CD14-positive monocyte (primary cell): ENCODE data around the gene SBF2. TPM values are rescaled to one million over a fixed set of nuclear protein-coding genes. Genes with fewer than 3 reads are reported as not detected.

Source experiments
- DNase-seq, 3 donors: peaks; one replicate each; pipeline ENCODE4 v3.0.0-alpha.2; 2011 to 2022
- H2AFZ ChIP-seq: 2 replicates; pipeline ENCODE4 v1.6.0; 2012; ENCODE audit warnings: mild to moderate bottlenecking, low read depth, low read length, inconsistent platforms; ENCODE audit not compliant: insufficient read depth, poor library complexity, severe bottlenecking
- H3K27ac ChIP-seq, 2 donors: 1 replicate in 1 of 2; 2 replicates in 1 of 2; pipeline ENCODE4 v1.5.1; 2012 to 2013; ENCODE audit warnings: low read length in 2 of 2, control low read depth in 1 of 2, inconsistent platforms in 1 of 2, low read depth in 1 of 2, mild to moderate bottlenecking in 1 of 2
- H3K27me3 ChIP-seq, 2 donors: one replicate each; pipeline versions ENCODE4 v1.6.0 to v1.6.1; 2011 to 2013; ENCODE audit warnings: low read length in 2 of 2; ENCODE audit not compliant: control insufficient read depth in 2 of 2, insufficient read depth in 2 of 2
- H3K36me3 ChIP-seq, 2 donors: replicated peaks in 1 of 2; 1 replicate in 1 of 2; 2 replicates in 1 of 2; pipeline versions ENCODE4 v1.5.1 to v1.6.1; 2012 to 2013; ENCODE audit warnings: low read length in 2 of 2, control low read depth in 1 of 2, inconsistent platforms in 1 of 2, mild to moderate bottlenecking in 1 of 2; ENCODE audit not compliant: insufficient read depth in 2 of 2, control insufficient read depth in 1 of 2
- H3K4me1 ChIP-seq, 2 donors: 1 replicate in 1 of 2; 2 replicates in 1 of 2; pipeline versions ENCODE4 v1.5.1 to v1.6.1; 2012 to 2013; ENCODE audit warnings: low read length in 2 of 2, control low read depth in 1 of 2, inconsistent platforms in 1 of 2, mild to moderate bottlenecking in 1 of 2, moderate library complexity in 1 of 2; ENCODE audit not compliant: insufficient read depth in 2 of 2, control insufficient read depth in 1 of 2
- H3K4me2 ChIP-seq: replicated peaks from 2 replicates; pipeline ENCODE3; 2012; ENCODE audit warnings: low read length, moderate library complexity, mild to moderate bottlenecking; ENCODE audit not compliant: poor library complexity, severe bottlenecking; ENCODE audit errors: extremely low read depth
- H3K4me3 ChIP-seq, 3 experiments: fragments of 200-600 bp in 1 of 3; sonication (generic) in 1 of 3; replicated peaks in 1 of 3; 1 replicate in 2 of 3; 2 replicates in 1 of 3; pipeline ENCODE4 v1.5.1; 2011 to 2013; ENCODE audit warnings: low read length in 3 of 3, mild to moderate bottlenecking in 3 of 3, control low read depth in 2 of 3, low read depth in 2 of 3, inconsistent platforms in 1 of 3, moderate library complexity in 1 of 3
- H3K79me2 ChIP-seq: 2 replicates; pipeline ENCODE4 v1.6.0; 2012; ENCODE audit warnings: mild to moderate bottlenecking, control low read depth, inconsistent platforms, low read length, moderate library complexity; ENCODE audit not compliant: insufficient read depth
- H3K9ac ChIP-seq: 2 replicates; pipeline ENCODE4 v1.6.0; 2017; ENCODE audit warnings: low read length, mild to moderate bottlenecking; ENCODE audit not compliant: insufficient read depth, poor library complexity, severe bottlenecking
- H3K9me3 ChIP-seq, 2 donors: replicated peaks in 1 of 2; 1 replicate in 1 of 2; 2 replicates in 1 of 2; pipeline versions ENCODE4 v1.5.1 to v1.6.1; 2012 to 2013; ENCODE audit warnings: low read length in 2 of 2, control low read depth in 1 of 2; ENCODE audit not compliant: control insufficient read depth in 1 of 2, insufficient read depth in 1 of 2
- H4K20me1 ChIP-seq: 2 replicates; pipeline ENCODE4 v1.6.0; 2012; ENCODE audit warnings: mild to moderate bottlenecking, low read length, control low read depth, moderate library complexity; ENCODE audit not compliant: insufficient read depth
- H3K27ac Mint-ChIP-seq, 7 donors: one replicate each; pipeline ENCODE4 v1.8.0; 2020; ENCODE audit warnings: mild to moderate bottlenecking in 7 of 7, mixed read lengths in 7 of 7, moderate library complexity in 6 of 7, inconsistent platforms in 2 of 7
- H3K27me3 Mint-ChIP-seq, 3 donors: one replicate each; pipeline ENCODE4 v1.8.0; 2021 to 2022; ENCODE audit warnings: low read depth in 3 of 3, mild to moderate bottlenecking in 3 of 3, mixed read lengths in 3 of 3, moderate library complexity in 3 of 3, inconsistent platforms in 1 of 3
- H3K36me3 Mint-ChIP-seq, 2 donors: one replicate each; pipeline ENCODE4 v1.8.0; 2020; ENCODE audit warnings: mixed read lengths in 2 of 2, inconsistent platforms in 1 of 2, mild to moderate bottlenecking in 1 of 2
- H3K4me1 Mint-ChIP-seq: one replicate; pipeline ENCODE4 v1.8.0; 2020; ENCODE audit warnings: mild to moderate bottlenecking, mixed read lengths
- H3K4me3 Mint-ChIP-seq, 2 donors: one replicate each; pipeline ENCODE4 v1.8.0; 2020; ENCODE audit warnings: mild to moderate bottlenecking in 2 of 2, mixed read lengths in 2 of 2, moderate library complexity in 1 of 2
- H3K9me3 Mint-ChIP-seq, 7 donors: one replicate each; pipeline ENCODE4 v1.8.0; 2020 to 2022; ENCODE audit warnings: mixed read lengths in 7 of 7, mild to moderate bottlenecking in 6 of 7, moderate library complexity in 6 of 7, inconsistent platforms in 2 of 7
- WGBS: methylation state at CpG from one replicate; pipeline ENCODE4 v1.1.5; 2013; ENCODE audit warnings: missing lambda C conversion rate; ENCODE audit not compliant: insufficient coverage; 5-methylcytosine and 5-hydroxymethylcytosine counted together
- intact Hi-C, 2 donors: fragments of 100-400 bp; cut with micrococcal nuclease; formaldehyde crosslinking; loops; one replicate each; pipeline versions ENCODE4 v1.15.0 to v1.15.1; 2023
- polyA plus RNA-seq, 3 donors: library from polyadenylated mRNA; depleted of rRNA in 1 of 3; unstranded in 2 of 3; stranded (reverse) in 1 of 3; fragments of 300-500 nt in 2 of 3; fragments of >200 nt in 1 of 3; fragmentation: Illumina TruSeq in 2 of 3; gene quantifications; 1 replicate in 2 of 3; 2 replicates in 1 of 3; pipeline ENCODE4 v1.2.3, GENCODE V29; 2012 to 2021
- TF ChIP-seq, protein P1 (sequence below): fragments of 200-600 bp; IDR thresholded peaks from one replicate; pipeline ENCODE4 v1.8.0; 2022; ENCODE audit warnings: antibody characterized with exemption, mild to moderate bottlenecking

The SBF2 gene
- polyA plus RNA-seq, 3 donors, result 8.9 to 30.7 (median 16.4) TPM

DNA sequence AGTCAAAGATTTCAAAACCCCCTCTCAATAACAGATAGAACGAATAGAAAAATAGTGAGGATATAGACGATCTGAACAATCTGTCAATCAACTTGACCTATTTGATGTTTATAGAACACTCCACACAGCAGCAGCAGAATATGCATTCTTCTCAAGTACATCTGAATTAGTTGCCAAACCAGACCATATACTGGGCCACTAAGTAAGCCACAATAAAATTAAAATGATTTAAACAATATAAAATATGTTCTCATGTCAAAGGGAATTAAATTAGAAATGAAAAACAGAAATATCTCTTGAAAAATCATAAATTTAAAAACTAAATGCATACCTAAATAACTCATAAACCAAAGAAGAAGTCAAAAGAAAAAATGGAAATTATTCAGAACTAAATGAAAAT lies 229.2 kb downstream of the SBF2 start:
- H2AFZ ChIP-seq, result no peak overlapping the region
- no peak overlapping the region for H3K4me2 ChIP-seq
- H3K27ac ChIP-seq, result no peak overlapping the region
- no peaks in the 10 kb centered on the region for H3K36me3 ChIP-seq
- no peak overlapping the region for H3K9ac ChIP-seq
- peaks cover 7 to 23% (median 19%) of the 10 kb centered on the region in 7 donors for H3K9me3 Mint-ChIP-seq
- no peaks in the 10 kb centered on the region for H3K4me1 ChIP-seq
- peaks cover 0 to 4% of the 10 kb centered on the region in 2 donors for H3K36me3 Mint-ChIP-seq
- peaks cover 0 to 1% (median 0%) of the 10 kb centered on the region in 3 donors for H3K27me3 Mint-ChIP-seq
- H3K4me3 Mint-ChIP-seq, result no peak overlapping the region
- H3K4me1 Mint-ChIP-seq, result no peaks in the 10 kb centered on the region
- peaks cover 7 to 11% of the 10 kb centered on the region in 2 donors for H3K9me3 ChIP-seq
- TF ChIP-seq, protein P1, sequence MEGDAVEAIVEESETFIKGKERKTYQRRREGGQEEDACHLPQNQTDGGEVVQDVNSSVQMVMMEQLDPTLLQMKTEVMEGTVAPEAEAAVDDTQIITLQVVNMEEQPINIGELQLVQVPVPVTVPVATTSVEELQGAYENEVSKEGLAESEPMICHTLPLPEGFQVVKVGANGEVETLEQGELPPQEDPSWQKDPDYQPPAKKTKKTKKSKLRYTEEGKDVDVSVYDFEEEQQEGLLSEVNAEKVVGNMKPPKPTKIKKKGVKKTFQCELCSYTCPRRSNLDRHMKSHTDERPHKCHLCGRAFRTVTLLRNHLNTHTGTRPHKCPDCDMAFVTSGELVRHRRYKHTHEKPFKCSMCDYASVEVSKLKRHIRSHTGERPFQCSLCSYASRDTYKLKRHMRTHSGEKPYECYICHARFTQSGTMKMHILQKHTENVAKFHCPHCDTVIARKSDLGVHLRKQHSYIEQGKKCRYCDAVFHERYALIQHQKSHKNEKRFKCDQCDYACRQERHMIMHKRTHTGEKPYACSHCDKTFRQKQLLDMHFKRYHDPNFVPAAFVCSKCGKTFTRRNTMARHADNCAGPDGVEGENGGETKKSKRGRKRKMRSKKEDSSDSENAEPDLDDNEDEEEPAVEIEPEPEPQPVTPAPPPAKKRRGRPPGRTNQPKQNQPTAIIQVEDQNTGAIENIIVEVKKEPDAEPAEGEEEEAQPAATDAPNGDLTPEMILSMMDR, result no peak
- H3K79me2 ChIP-seq, result peaks cover 8% of the 10 kb centered on the region
- DNase-seq, result no peak
- H4K20me1 ChIP-seq, result peaks cover 26% of the 10 kb centered on the region
- H3K27me3 ChIP-seq, result no peaks in the 10 kb centered on the region
- no CpG with 5 or more reads among the region's 2 CpGs for WGBS
- H3K27ac Mint-ChIP-seq, result no peak overlapping the region
- no peak overlapping the region for H3K4me3 ChIP-seq
- intact Hi-C loops, result no loop called here

DNA sequence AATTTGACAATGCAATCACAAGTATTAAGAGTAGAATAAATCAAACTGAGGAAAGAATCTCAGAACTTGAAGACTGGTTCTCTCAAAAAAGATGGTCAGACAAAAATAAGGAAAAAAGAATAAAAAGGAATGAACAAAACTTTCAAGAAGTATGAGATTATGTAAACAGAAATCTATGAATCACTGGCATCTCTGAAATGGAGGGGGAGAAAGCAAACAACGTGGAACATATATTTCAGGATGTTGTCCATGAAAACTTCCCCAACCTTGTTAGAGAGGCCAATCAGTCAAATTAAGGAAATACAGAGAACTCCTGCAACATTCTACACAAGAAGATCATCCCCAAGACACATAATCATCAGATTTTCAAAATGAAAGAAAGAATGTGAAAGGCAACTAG lies 235.7 kb downstream of the SBF2 start:
- Histone ChIP-seq H3K9ac (no peak overlapping the region), H3K4me2 (no peak overlapping the region), H3K27me3 (no peaks in the 10 kb centered on the region), H3K36me3 (no peaks in the 10 kb centered on the region), H4K20me1 (peaks cover 43% of the 10 kb centered on the region), H2AFZ (no peak overlapping the region), H3K9me3 (peaks cover 12 to 26% of the 10 kb centered on the region in 2 donors), H3K79me2 (peaks cover 17% of the 10 kb centered on the region), H3K4me1 (no peaks in the 10 kb centered on the region), H3K4me3 (no peak overlapping the region), H3K27ac (no peak overlapping the region)
- Mint-ChIP-seq H3K27me3 (peaks cover 0 to 2% (median 0%) of the 10 kb centered on the region in 3 donors), H3K36me3 (peaks cover 4 to 7% of the 10 kb centered on the region in 2 donors), H3K4me1 (peaks cover 5% of the 10 kb centered on the region), H3K4me3 (no peak overlapping the region), H3K9me3 (peaks cover 30 to 51% (median 38%) of the 10 kb centered on the region in 7 donors), H3K27ac (peak overlapping the region in 1 of 7 donors; percentile 12)
- WGBS, result no CpG with 5 or more reads among the region's 1 CpG
- intact Hi-C loops, result no loop called here
- no peak for DNase-seq
- TF ChIP-seq, protein P1, result no peak
